Vagina (tissue), 2 donors: Measurements from ENCODE around the gene NDST1.

Source experiments
- CTCF ChIP-seq, 3 experiments: fragments of 450-650 bp in 2 of 3; fragments of 200-600 bp in 1 of 3; sonication (generic) in 1 of 3; IDR thresholded peaks; one replicate each; pipeline ENCODE4 v1.5.1; 2017 to 2019; ENCODE audit warnings: antibody characterized with exemption in 3 of 3, mild to moderate bottlenecking in 2 of 3, moderate library complexity in 2 of 3
- POLR2A ChIP-seq, 2 donors: fragments of 450-650 bp; IDR thresholded peaks; one replicate each; pipeline ENCODE4 v1.6.1; 2017; ENCODE audit warnings: antibody characterized with exemption in 2 of 2, mild to moderate bottlenecking in 2 of 2, moderate library complexity in 2 of 2

- TF ChIP-seq POLR2A (IDR thresholded peaks at IDR 0.05): no peak
- no peak for TF ChIP-seq CTCF (IDR thresholded peaks at IDR 0.05)
Measured at GRCh38 chr5:150585781-150586341, 77.9 kb downstream of the NDST1 start.
